ENCODE data around the gene NTN1.

NTN1 gene

GRCh38 chr17:9237053-9237410 lies 215.7 kb downstream of the NTN1 start:
- FAIRE-seq = no peak

GRCh38 chr17:9237661-9238301 lies 216.5 kb downstream of the NTN1 start:
- FAIRE-seq = no peak

DNA sequence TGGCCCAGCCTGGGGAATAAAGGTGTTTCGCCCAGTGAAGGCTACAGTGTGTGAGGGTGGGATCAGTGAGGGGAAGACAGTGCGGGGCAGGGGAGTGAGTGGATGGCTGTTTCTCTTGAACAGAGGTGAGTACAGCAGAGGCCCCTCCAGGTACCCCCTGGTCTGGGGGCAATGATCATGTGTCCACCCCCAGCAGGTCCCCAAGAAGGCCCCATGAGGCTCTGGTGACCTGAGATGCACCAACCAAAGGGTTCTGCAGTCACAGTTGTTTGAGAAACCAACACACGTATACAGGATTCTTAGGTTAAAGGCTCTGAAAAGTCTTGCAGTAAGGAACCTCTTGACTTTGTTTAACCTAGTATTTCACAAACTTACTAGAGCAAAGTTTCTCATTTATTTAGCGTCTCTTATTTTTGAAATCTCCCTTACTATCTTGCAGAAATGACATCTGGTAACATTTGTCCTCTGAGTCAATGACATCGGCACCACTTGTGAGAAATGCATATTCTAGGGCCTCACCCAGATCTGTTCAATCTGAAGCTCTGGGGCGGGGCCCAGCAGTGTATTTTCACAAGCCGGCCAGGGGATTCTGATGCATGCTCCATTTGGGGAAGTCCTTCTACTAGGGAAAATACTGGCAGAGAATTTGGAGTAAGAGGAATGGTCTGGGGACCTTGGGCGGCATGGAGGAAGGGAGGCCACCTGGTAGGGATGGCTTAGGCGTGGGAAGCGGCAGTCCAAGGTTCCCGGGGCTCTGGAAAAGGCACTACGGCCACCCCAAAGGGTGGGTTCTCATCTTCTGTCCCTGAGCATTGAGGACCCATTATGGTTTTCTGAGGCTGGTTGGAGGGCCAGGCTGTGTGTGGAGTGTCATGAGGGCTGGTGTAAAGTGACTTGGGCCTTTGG lies 217.3 kb downstream of the NTN1 start:
- FAIRE-seq = no peak

DNA sequence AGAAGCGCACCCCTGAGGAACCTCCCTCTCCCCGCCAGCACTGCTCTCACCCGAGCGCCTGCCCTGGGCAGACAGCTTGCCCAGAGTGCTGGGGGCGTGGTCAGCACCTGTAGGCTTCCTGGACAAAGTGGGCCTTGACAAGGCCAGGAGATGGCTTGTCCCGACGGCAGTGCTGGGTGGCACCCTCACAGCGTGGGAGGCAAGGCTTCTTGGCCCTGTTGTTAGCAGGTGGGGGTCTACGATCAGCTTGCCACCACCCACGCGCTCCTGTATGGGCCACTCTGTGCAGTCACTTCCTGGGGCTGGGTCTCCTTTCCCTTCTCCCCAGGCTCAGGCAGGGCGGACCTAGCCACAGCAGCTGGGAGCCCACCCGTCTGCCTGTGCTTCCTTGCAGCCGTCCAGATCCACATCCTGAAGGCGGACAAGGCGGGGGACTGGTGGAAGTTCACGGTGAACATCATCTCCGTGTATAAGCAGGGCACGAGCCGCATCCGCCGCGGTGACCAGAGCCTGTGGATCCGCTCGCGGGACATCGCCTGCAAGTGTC lies 218.0 kb downstream of the NTN1 start:
- no peak for FAIRE-seq

DNA sequence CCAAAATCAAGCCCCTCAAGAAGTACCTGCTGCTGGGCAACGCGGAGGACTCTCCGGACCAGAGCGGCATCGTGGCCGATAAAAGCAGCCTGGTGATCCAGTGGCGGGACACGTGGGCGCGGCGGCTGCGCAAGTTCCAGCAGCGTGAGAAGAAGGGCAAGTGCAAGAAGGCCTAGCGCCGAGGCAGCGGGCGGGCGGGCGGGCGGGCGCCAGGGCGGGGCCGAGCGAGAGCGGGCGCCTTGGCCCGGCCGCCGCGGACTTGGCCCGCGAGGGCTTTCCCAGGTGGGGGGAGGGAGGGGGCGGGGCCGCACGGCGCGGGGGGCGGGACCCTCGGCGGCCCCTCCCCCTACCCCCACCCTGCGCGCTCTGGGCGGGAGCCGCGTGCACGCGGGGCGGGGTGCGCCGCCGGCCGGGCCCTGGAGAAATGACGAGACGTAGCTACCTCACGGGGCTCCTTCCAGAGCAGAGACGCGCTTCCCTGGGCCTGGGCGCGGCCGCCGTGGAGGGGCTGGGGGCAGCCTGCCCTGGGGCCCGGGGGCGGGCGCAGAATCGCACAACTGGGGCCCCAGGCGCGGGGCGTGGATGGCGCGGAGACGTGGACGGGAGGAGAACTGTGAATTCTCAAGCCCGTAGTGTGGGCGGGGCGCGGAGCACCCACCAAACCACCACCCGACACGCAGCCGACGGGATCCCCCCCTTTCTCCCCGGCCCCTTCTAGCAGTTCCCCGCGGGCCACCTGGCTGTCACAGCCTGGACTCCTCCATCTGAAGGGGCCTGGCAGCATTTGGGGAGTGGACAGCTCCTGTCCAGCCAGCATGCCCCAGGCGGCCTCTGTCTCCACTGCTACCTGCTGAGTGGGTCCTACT lies 218.7 kb downstream of the NTN1 start:
- FAIRE-seq = no peak

DNA sequence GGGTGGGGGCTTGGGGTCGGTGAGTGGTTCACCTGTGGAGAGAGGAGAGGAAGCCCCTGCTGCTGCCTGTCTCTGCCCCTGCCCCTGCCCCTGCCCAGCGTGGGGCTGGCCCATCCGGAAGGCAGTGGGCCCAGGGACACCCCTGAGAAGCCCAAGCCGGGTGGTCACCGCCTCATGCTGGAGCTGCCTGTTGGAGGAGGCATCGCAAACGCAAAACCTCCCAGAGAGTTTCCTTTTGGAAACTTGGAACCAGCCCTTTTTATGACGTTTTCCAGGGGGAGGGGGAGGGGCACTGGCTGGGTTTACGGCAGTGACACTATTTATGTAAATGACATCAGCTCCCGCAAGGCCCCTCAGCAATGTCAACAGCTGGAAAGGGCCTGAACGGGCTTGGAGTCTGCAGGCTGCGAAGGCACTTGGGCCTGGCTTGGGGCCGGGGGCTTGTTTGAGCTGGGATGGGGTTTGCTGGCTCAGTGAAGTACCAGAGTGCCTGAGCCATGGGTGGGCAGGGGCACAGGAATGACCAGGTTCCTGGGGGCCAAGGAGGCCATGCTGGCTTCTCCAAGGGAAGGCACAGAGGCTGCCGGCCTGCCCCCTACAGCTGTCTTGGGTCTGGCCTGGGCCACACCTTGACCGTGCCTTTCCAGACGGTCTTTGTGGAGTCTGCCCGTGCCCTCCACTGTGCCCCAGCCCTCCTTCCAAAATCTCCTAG lies 219.5 kb downstream of the NTN1 start:
- no peak for FAIRE-seq

DNA sequence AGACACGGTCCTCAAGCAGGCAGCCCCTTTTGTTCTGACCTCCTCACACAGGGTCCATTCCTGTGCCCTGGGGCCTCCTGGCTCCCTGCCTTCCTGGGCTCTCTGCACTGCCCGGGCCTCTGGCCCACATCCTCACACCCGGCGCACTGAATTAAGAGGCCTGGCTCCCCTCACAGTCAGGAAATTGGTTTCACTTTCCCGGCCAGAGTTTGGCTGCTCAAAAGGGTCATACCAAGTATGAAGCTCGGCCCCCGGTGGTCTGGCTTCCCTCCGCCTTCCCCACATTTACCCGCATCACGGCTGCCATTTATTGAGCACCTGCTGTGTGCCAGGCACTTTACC lies 220.0 kb downstream of the NTN1 start:
- no peak for FAIRE-seq

DNA sequence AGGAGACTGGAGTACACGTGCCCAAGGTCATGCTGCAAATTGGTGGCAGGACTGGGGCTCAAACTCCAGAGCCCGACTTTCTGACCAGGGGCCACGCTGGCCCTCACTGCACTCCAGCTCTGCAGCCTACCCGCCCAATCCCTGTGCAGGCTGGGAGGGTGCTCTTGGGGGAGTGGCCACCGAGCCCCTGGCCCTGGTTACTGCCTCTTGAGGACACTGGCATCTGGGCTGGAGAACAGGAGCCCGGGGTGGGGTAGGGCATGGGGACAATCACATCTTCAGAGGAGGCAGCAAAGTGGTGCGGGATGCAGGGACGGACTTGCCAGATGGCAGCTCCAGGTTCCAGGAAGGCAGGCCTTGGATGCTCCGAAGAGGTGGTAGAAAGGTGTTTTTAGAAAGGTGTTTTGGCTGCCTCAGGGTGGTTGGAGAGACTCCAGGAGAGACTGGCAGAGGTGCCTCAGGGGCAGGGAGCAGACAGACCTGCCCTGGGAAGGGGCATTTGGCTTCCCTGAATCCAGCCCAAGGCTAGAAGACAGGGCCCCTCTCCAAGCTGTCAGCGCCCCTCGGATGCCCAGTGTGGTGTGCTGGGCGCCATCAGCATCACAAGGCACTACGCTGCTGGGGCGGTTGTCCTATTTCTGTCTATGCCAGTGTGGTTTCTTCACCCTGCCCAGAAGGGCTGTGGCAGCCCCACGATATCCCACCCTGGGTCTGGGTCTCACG lies 220.6 kb downstream of the NTN1 start:
- FAIRE-seq = no peak

- FAIRE-seq = no peak
Observed at GRCh38 chr17:9242497-9242881, 221.2 kb downstream of the NTN1 start.

DNA sequence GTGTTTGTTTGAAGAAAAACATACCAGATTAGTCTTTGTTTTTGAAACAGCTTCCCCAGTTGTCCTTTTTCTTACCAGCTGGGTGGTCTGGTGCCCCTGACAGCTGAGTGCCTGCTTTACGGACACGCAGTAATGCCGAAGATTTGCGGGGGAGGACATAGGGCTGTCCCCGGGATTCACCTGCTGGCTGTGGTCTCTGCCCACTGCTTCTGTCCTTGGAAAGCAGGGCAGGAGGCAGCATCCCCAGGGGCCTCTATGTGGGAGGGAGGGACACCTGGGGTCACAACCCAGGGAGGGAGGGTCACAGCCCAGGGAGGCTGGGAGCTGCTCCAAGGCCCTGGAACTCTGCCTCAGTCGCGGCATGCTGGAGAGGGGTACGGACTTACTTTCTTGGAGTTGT lies 221.7 kb downstream of the NTN1 start:
- no peak for FAIRE-seq

GRCh38 chr17:9244066-9245052 lies 223.0 kb downstream of the NTN1 start:
- FAIRE-seq = peak; percentile 96

DNA sequence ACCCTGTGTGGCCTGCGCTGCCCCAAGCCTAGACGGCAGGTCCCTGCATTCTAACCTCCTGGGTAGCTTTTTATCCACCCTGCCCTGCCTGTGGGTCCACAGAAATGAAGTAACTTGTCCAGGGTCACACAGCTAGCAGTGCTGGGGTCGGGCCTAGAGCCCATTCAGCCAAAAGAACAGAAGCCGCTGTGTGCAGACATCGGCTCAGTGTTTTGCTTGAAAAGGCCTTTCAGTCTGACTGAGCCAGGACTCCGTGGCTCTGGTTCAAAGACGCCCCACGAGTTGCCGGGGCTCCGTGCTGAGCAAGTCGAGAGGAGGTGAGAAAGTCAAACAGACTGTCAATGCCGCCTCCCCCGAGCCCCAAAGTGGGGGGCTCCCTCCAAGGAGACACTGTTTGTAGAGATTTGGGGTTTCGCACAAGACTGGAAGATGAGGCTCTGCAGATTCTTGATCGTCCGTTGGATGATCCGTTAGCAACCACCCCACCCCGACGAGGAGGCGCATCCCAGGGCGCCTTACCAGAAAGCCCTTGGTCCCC lies 226.2 kb downstream of the NTN1 start:
- no peak for FAIRE-seq

DNA sequence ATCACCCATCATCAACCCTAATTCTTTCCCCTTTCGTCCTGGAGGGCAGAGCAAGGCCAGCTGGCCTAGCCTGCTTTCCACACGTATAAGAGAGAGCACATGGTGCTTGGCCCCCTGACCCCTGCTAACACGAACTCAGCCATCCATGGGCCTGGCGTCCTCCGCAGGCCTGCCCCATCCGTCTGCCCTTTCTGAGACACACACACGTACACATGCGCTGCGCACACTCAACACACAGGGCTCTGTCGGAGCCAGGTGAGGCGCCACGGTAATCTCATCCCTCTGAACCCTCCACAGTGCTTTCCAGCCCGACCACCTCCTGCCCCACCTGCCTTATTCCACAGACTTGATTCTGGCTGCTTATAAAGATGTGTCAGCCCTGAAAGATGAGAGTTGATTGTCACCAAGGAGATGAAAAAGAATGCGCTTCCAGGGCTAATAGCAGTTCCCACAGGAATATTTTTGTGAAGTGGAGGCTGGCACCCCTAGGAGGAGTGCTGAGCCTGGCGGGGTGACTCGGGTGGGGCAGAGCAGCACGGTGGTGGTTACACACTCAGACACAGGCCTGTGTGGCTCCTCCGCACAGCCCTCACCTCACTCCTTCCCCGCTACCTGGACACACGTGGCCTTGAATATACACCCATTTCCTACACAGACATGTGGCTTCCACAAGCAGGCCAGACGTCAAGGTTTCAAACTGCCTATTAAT lies 228.1 kb downstream of the NTN1 start:
- no peak for FAIRE-seq

DNA sequence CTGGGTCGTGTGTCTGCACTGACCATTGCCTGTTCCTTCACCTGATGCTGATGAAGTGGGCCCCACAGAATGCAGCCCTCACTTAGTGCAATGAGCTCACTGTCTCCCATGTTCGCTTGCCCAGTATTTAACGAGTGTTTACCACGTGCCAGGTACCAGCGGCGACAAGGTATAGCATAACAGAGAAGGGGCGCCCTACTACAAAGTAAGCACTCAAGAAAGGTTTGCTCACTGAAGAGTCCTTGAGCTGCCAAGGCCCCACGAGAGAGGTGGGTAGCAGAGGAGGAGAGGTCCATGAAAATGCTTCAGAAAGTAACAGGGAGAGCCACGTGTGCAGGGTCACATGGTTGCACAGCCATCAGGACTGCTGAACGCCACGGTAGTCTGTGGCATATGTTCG lies 230.0 kb downstream of the NTN1 start:
- no peak for FAIRE-seq

GRCh38 chr17:9253308-9253707 lies 232.0 kb downstream of the NTN1 start:
- no peak for FAIRE-seq

GRCh38 chr17:9254841-9255240 lies 233.5 kb downstream of the NTN1 start:
- FAIRE-seq = no peak

DNA sequence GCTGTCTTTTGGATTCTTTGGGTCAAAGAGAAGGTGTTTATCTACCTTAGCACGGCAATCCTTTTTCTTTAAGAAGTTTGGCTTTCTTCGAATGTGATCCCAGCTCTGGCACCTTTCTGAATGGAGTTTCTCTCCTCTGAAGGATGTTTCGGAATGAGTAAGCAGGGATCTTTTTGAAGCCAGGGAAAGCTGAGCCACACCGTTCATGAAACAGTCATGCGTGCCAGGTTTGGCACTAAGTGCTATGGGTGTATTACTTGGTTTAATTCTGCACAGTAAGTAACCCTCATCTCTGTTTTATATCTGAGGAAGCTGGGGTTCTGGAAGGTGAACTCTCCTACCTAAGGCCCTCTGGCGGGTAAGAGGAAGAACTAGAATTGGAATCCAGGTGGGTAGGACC lies 234.5 kb downstream of the NTN1 start:
- no peak for FAIRE-seq

GRCh38 chr17:9256361-9256750 lies 235.0 kb downstream of the NTN1 start:
- FAIRE-seq = no peak

DNA sequence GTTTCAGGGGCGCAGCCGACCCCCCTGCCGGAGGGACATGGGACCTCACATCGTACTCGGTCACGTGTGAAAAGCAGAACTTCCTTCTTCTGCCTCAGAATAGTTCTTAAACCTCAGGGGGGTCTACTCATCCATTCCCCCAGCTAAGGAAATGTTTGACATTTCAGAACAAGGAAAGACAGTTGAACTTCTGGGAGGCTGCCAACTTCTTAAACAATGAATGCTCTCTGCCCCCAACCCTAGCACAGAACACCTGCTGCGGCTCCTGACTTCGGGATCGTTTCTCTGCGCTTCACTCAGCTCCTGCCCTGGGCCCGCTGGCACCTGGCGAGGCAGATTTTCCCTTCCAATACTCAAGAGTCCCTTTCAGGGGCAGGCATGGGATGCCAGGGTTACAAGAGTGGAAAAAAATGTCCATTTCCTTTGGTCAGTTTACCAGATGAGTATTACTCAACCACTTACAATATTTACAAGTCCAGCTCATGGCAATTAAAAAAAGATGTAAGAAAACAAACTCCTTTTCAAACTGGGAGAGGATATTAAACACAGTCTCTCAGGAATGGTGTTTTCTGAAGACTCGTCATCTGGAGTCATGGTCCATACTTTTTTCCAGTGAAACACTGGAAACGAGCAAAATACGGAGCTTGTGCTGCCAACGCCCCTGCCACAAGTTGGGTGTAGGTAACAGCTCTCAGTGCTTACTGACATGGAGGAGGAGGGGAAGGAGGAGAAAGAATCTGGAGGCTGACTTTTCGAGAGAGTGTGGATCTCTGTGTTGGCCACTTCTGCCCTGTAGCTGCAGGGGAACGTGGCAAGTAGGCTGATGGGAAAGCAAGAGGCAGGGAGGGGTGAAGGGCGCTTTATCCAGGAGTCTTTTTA lies 235.7 kb downstream of the NTN1 start:
- no peak for FAIRE-seq
